Measurements from ENCODE around the gene GHITM.
A peak's percentile ranks its signal among the peaks of the same experiment; 100 is the strongest.

- TF ChIP-seq POLR2AphosphoS5 (IDR thresholded peaks at IDR 0.05; ENCODE audit: low read depth, low read length) (no peak), CTCF (IDR thresholded peaks at IDR 0.05 in 2 of 3, conservative IDR thresholded peaks at IDR 0.05 in 1 of 3; ENCODE audit: borderline replicate concordance in 1 of 3, insufficient read depth in 1 of 3, low read depth in 2 of 3, low read length in 2 of 3) (peak in 2 of 3 experiments; percentile 31 to 40; a peak in 3 of 6 replicates), TCF7L2 (IDR thresholded peaks at IDR 0.05; ENCODE audit: borderline replicate concordance, extremely low read depth, insufficient read depth, insufficient read length) (no peak), SRF (IDR thresholded peaks at IDR 0.05; ENCODE audit: low read depth) (no peak), EZH2phosphoT487 (IDR thresholded peaks at IDR 0.05; ENCODE audit: borderline replicate concordance) (no peak), ZBTB33 (IDR thresholded peaks at IDR 0.05; ENCODE audit: extremely low read depth, insufficient replicate concordance, low read length) (no peak), RAD21 (IDR thresholded peaks at IDR 0.05; ENCODE audit: low read depth) (peak; percentile 23; the same call in 1 of the 2 replicates), CEBPB (IDR thresholded peaks at IDR 0.05; ENCODE audit: low read depth) (no peak), REST (IDR thresholded peaks at IDR 0.05; ENCODE audit: low read depth) (no peak), ZNF274 (IDR thresholded peaks at IDR 0.05; ENCODE audit: low read depth, low read length) (no peak), JUND (IDR thresholded peaks at IDR 0.05) (no peak)
Measured at GRCh38 chr10:84114088-84114667, 25.1 kb upstream of the GHITM start.
